H1 (cell line): ENCODE data around the gene DOCK8. TPM values are rescaled to one million over a fixed set of nuclear protein-coding genes. Genes with fewer than 3 reads are reported as not detected.

ENCODE experiments used
- CTCF ChIA-PET: fragments of 300-600 bp; sonication (Branson Sonifier 250); formaldehyde crosslinking; loops from one replicate; lab custom pipeline; 2021; ENCODE audit not compliant: partially characterized antibody; lab: Charles Lee
- POLR2A ChIA-PET: fragments of 300-600 bp; sonication (Branson Sonifier 250); formaldehyde crosslinking; loops from one replicate; lab custom pipeline; 2021; ENCODE audit warnings: inconsistent platforms; ENCODE audit not compliant: partially characterized antibody; lab: Charles Lee
- DNase-seq, 2 experiments: peaks; one replicate each; pipeline versions ENCODE4 v3.0.0 to v3.0.0-alpha.2; 2010 to 2022; ENCODE audit warnings: low spot score in 2 of 2, low read depth in 1 of 2, mixed read lengths in 1 of 2
- FAIRE-seq: peaks from 2 replicates; lab custom pipeline; 2011; peaks lifted over from hg19 to GRCh38; lab: Jason Lieb, UNC
- H2AFZ ChIP-seq: 2 replicates; pipeline ENCODE4 v1.8.1; 2012; ENCODE audit warnings: low read length, inconsistent platforms
- H2AK5ac ChIP-seq: 2 replicates; pipeline ENCODE4 v1.6.1; 2013; ENCODE audit warnings: low read depth, low read length
- H2BK120ac ChIP-seq: replicated peaks from 2 replicates; pipeline ENCODE3; 2013; ENCODE audit warnings: low read depth, low read length, inconsistent platforms
- H2BK12ac ChIP-seq: 2 replicates; pipeline ENCODE4 v1.6.1; 2013; ENCODE audit warnings: low read depth, low read length
- H2BK15ac ChIP-seq: 2 replicates; pipeline ENCODE4 v1.6.1; 2013; ENCODE audit warnings: low read length
- H2BK20ac ChIP-seq: 2 replicates; pipeline ENCODE4 v1.6.1; 2013; ENCODE audit warnings: low read length
- H2BK5ac ChIP-seq: 2 replicates; pipeline ENCODE4 v1.6.1; 2013; ENCODE audit warnings: low read depth, low read length
- H3K14ac ChIP-seq: 2 replicates; pipeline ENCODE4 v1.6.1; 2013; ENCODE audit warnings: inconsistent platforms; ENCODE audit not compliant: insufficient read length
- H3K18ac ChIP-seq: 2 replicates; pipeline ENCODE4 v1.6.1; 2013; ENCODE audit warnings: low read length; ENCODE audit errors: extremely low read depth
- H3K23ac ChIP-seq: 2 replicates; pipeline ENCODE4 v1.6.1; 2013; ENCODE audit warnings: inconsistent platforms; ENCODE audit not compliant: insufficient read length
- H3K23me2 ChIP-seq: 2 replicates; pipeline ENCODE4 v1.6.1; 2013; ENCODE audit warnings: low read depth, low read length
- H3K27ac ChIP-seq: 2 replicates; pipeline ENCODE4 v1.6.1; 2011; ENCODE audit warnings: low read depth, low read length, inconsistent platforms
- H3K27me3 ChIP-seq, 4 experiments: replicated peaks in 1 of 4; 1 replicate in 1 of 4; 2 replicates in 3 of 4; pipeline versions ENCODE4 v1.6.1 to v1.8.1; 2011 to 2013; ENCODE audit warnings: low read length in 3 of 4, mild to moderate bottlenecking in 3 of 4, inconsistent platforms in 2 of 4, mixed read lengths in 2 of 4, moderate library complexity in 1 of 4; ENCODE audit not compliant: control insufficient read depth in 3 of 4, insufficient read depth in 3 of 4; ENCODE audit errors: extremely low read depth in 1 of 4
- H3K36me3 ChIP-seq, 4 experiments: 2 replicates each; pipeline versions ENCODE4 v1.6.1 to v1.8.1; 2011 to 2013; ENCODE audit warnings: mild to moderate bottlenecking in 4 of 4, low read length in 3 of 4, moderate library complexity in 2 of 4, control low read depth in 1 of 4, inconsistent platforms in 1 of 4; ENCODE audit not compliant: insufficient read depth in 4 of 4, control insufficient read depth in 2 of 4
- H3K4ac ChIP-seq: replicated peaks from 2 replicates; pipeline ENCODE3; 2013; ENCODE audit warnings: low read length, low read depth, mixed read lengths, inconsistent platforms; ENCODE audit not compliant: insufficient read length
- H3K4me1 ChIP-seq, 4 experiments: replicated peaks in 1 of 4; 1 replicate in 1 of 4; 2 replicates in 3 of 4; pipeline versions ENCODE4 v1.6.1 to v1.8.1; 2011 to 2013; ENCODE audit warnings: low read length in 3 of 4, inconsistent platforms in 2 of 4, mixed read lengths in 1 of 4; ENCODE audit not compliant: insufficient read depth in 4 of 4, control insufficient read depth in 3 of 4
- H3K4me2 ChIP-seq, 2 experiments: 2 replicates each; pipeline versions ENCODE4 v1.6.1 to v1.8.1; 2011 to 2013; ENCODE audit warnings: low read depth in 2 of 2, low read length in 2 of 2, control low read depth in 1 of 2, inconsistent platforms in 1 of 2, mild to moderate bottlenecking in 1 of 2; ENCODE audit not compliant: insufficient read depth in 1 of 2
- H3K4me3 ChIP-seq, 4 experiments: fragments of 200-600, 300-600 bp in 1 of 4; sonication (generic), shearing (Covaris generic), sonication (Bioruptor Twin) in 1 of 4; 2 replicates each; pipeline versions ENCODE4 v1.5.1 to v1.8.1; 2011 to 2016; ENCODE audit warnings: low read length in 4 of 4, low read depth in 3 of 4, control low read depth in 2 of 4, inconsistent platforms in 2 of 4, mild to moderate bottlenecking in 2 of 4, mixed read lengths in 1 of 4, moderate library complexity in 1 of 4; ENCODE audit not compliant: insufficient read depth in 2 of 4; ENCODE audit errors: extremely low read depth in 1 of 4
- H3K56ac ChIP-seq: replicated peaks from 2 replicates; pipeline ENCODE3; 2013; ENCODE audit warnings: low read depth, mild to moderate bottlenecking, mixed read lengths, low read length, inconsistent platforms; ENCODE audit not compliant: insufficient read length
- H3K79me1 ChIP-seq: 2 replicates; pipeline ENCODE4 v1.6.1; 2013; ENCODE audit warnings: low read depth, low read length, control low read depth
- H3K79me2 ChIP-seq, 2 experiments: 2 replicates each; pipeline versions ENCODE4 v1.6.1 to v1.8.1; 2012 to 2013; ENCODE audit warnings: low read length in 2 of 2, mild to moderate bottlenecking in 2 of 2, inconsistent platforms in 1 of 2; ENCODE audit not compliant: insufficient read depth in 2 of 2, control insufficient read depth in 1 of 2
- H3K9ac ChIP-seq, 4 experiments: replicated peaks in 1 of 4; 1 replicate in 1 of 4; 2 replicates in 3 of 4; pipeline versions ENCODE4 v1.6.1 to v1.8.1; 2011 to 2013; ENCODE audit warnings: low read depth in 3 of 4, low read length in 3 of 4, control low read depth in 2 of 4, mild to moderate bottlenecking in 2 of 4, moderate library complexity in 2 of 4, inconsistent platforms in 1 of 4; ENCODE audit errors: extremely low read depth in 1 of 4
- H3K9me3 ChIP-seq, 2 experiments: 2 replicates each; pipeline versions ENCODE4 v1.6.1 to v1.8.1; 2012 to 2013; ENCODE audit warnings: mild to moderate bottlenecking in 2 of 2, moderate library complexity in 2 of 2, control low read depth in 1 of 2, inconsistent platforms in 1 of 2, low read depth in 1 of 2, low read length in 1 of 2, mixed read lengths in 1 of 2; ENCODE audit not compliant: insufficient read depth in 2 of 2
- H4K20me1 ChIP-seq, 2 experiments: replicated peaks in 1 of 2; 2 replicates each; pipeline versions ENCODE3 to v1.8.1; 2011 to 2013; ENCODE audit warnings: inconsistent platforms in 2 of 2, low read length in 2 of 2, mild to moderate bottlenecking in 1 of 2; ENCODE audit not compliant: insufficient read depth in 2 of 2, control insufficient read depth in 1 of 2
- H4K5ac ChIP-seq: 2 replicates; pipeline ENCODE4 v1.6.1; 2013; ENCODE audit warnings: low read length, low read depth, mixed read lengths, inconsistent platforms; ENCODE audit not compliant: insufficient read length
- H4K8ac ChIP-seq: 2 replicates; pipeline ENCODE4 v1.8.0; 2013; ENCODE audit warnings: mild to moderate bottlenecking, moderate library complexity, low read length, inconsistent platforms; ENCODE audit not compliant: insufficient read depth; ENCODE audit errors: extremely low read depth
- H4K91ac ChIP-seq: replicated peaks from 2 replicates; pipeline ENCODE3; 2013; ENCODE audit warnings: low read length, mixed read lengths, inconsistent platforms; ENCODE audit not compliant: insufficient read length
- ASH2L ChIP-seq: fragments of 200-600, 300-600 bp; sonication (generic); IDR thresholded peaks from one replicate; pipeline ENCODE4 v1.7.1; 2017; ENCODE audit warnings: low read length
- BACH1 ChIP-seq: IDR thresholded peaks from 2 replicates; pipeline ENCODE4 v1.6.1; 2012; ENCODE audit warnings: low read length, improper control_type of control experiment
- KDM4A ChIP-seq: IDR thresholded peaks from one replicate; pipeline ENCODE4 v1.7.1; 2012; ENCODE audit warnings: low read depth, mild to moderate bottlenecking, moderate library complexity, low read length, inconsistent platforms; ENCODE audit not compliant: severe bottlenecking
- MAFK ChIP-seq: IDR thresholded peaks from 2 replicates; pipeline ENCODE4 v1.6.1; 2012; ENCODE audit warnings: low read depth, mild to moderate bottlenecking, improper control_type of control experiment, low read length
- PHF8 ChIP-seq: fragments of 200-600 bp; sonication (generic); conservative IDR thresholded peaks from 2 replicates; pipeline ENCODE4 v1.7.1; 2012; ENCODE audit warnings: low read depth, mild to moderate bottlenecking, inconsistent platforms, low read length, moderate library complexity
- POLR2AphosphoS5 ChIP-seq: IDR thresholded peaks from 2 replicates; pipeline ENCODE4 v1.6.1; 2011; ENCODE audit warnings: low read depth, low read length
- RFX5 ChIP-seq: IDR thresholded peaks from 2 replicates; pipeline ENCODE4 v1.6.1; 2011; ENCODE audit warnings: low read depth, low read length, improper control_type of control experiment, borderline replicate concordance
- SAP30 ChIP-seq: fragments of 300-600 bp; sonication (generic); IDR thresholded peaks from 2 replicates; pipeline ENCODE4 v1.7.1; 2012; ENCODE audit warnings: low read length, moderate library complexity, mild to moderate bottlenecking, inconsistent platforms; ENCODE audit not compliant: insufficient read depth, insufficient replicate concordance
- SP2 ChIP-seq: IDR thresholded peaks from 2 replicates; pipeline ENCODE4 v1.6.1; 2012; ENCODE audit warnings: mild to moderate bottlenecking, low read length, inconsistent platforms
- SP4 ChIP-seq: IDR thresholded peaks from 2 replicates; pipeline ENCODE4 v1.6.1; 2012; ENCODE audit warnings: low read length, inconsistent platforms
- TBP ChIP-seq: IDR thresholded peaks from 2 replicates; pipeline ENCODE4 v1.6.1; 2011; ENCODE audit warnings: low read depth, low read length, improper control_type of control experiment
- TEAD4 ChIP-seq: IDR thresholded peaks from 2 replicates; pipeline ENCODE4 v1.6.1; 2012; ENCODE audit warnings: low read depth, low read length, inconsistent platforms, mixed read lengths
- ZNF274 ChIP-seq: IDR thresholded peaks from 2 replicates; pipeline ENCODE4 v1.7.0; 2012; ENCODE audit warnings: low read length, borderline replicate concordance; ENCODE audit errors: extremely low read depth
- WGBS, 2 experiments: shearing (Covaris generic) in 1 of 2; methylation state at CpG; one replicate each; pipeline versions ENCODE4 v1.1.6 to v1.1.7; 2013 to 2015; ENCODE audit warnings: low lambda C conversion rate in 2 of 2, mixed read lengths in 2 of 2, inconsistent platforms in 1 of 2, low coverage in 1 of 2, missing lambda C conversion rate in 1 of 2; ENCODE audit not compliant: insufficient replicate concordance in 2 of 2, insufficient coverage in 1 of 2, insufficient read length in 1 of 2; ENCODE audit errors: extremely low coverage in 1 of 2, missing lambda C conversion rate in 1 of 2; 5-methylcytosine and 5-hydroxymethylcytosine counted together
- polyA plus RNA-seq, 7 experiments: library from polyadenylated mRNA; depleted of rRNA in 3 of 7; stranded (reverse) in 5 of 7; unstranded in 2 of 7; fragments of >200 nt in 5 of 7; fragments of 200-250 nt in 2 of 7; gene quantifications; 1 replicate in 5 of 7; 2 replicates in 1 of 7; 4 replicates in 1 of 7; pipeline versions ENCODE4 v1.2.1 to v1.2.3, GENCODE V29; 2011 to 2013; ENCODE audit warnings: missing spikeins in 2 of 7, mixed read lengths in 2 of 7
- total RNA-seq: library from RNA; stranded (reverse); fragmentation: NEBNext Ultra II Directional; extraction: Animal tissue kit (Norgen Biotek cat#: 25700); gene quantifications from 2 replicates; pipeline ENCODE4 v1.2.1, GENCODE V29; 2021

The DOCK8 gene
- total and polyA plus RNA-seq, 2 of the 8 experiments (the other 6 are each of a cell fraction or from before 2014, with no cell fraction given): 0.57 to 2.0 TPM

DNA sequence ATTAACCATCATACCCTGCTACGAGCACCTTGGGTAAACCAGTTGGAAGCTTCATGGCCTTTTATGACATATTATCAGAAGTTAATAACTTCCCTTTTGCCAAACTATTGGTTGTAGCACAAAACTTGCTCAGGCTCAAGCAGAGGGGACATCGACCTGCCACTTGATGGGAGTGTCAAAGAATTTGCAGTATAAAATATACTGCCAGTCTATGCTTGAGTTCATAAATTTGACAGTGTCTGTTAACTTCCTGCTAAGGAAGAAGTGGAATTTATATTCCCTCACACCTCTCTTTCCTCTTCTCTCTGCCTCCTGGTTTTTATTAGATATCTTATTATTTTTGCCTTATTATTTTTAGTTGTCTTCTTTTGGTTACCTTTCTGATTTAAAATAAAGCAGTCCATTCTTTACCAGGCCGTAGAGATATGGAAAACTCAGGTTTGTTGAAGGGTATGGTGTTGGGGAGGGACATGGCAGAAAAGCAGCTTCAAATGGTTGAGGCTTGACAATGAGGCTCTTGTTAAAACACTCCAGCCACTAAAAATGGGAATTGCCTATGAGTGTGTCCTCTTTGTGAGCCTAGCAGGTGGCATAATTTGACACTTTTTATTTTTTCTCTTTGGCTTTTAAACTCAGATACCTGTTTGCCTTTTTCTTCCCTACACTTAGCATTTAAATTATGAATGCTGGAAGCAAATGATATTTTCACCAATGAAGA lies 298.0 kb downstream of the DOCK8 start:
- Histone ChIP-seq H3K79me1 (no peaks in the 10 kb centered on the region; the same call in 1 of the 2 replicates), H3K9ac (no peak overlapping the region; a peak in 1 of 7 replicates), H2AFZ (no peak overlapping the region), H2BK120ac (no peak overlapping the region), H3K56ac (no peak overlapping the region), H3K36me3 (no peaks in the 10 kb centered on the region), H3K9me3 (no peaks in the 10 kb centered on the region)
- TF ChIP-seq ASH2L (no peak), SAP30 (no peak), PHF8 (no peak), SP2 (no peak), POLR2AphosphoS5 (no peak), TEAD4 (no peak), SP4 (no peak), ZNF274 (no peak), BACH1 (no peak), RFX5 (no peak), MAFK (no peak), TBP (no peak), KDM4A (no peak)
- TF ChIP-seq, all 59 proteins: peak for 0
- Histone ChIP-seq H3K4me3 (no peak overlapping the region), H3K14ac (no peak overlapping the region), H2BK15ac (no peak overlapping the region), H3K27ac (no peak overlapping the region), H2BK20ac (no peak overlapping the region), H3K4me2 (no peak overlapping the region), H2BK12ac (no peak overlapping the region), H4K91ac (no peak overlapping the region), H3K4me1 (peaks cover 0 to 3% (median 1%) of the 10 kb centered on the region in 4 experiments; a peak in 3 of 7 replicates), H3K27me3 (no peaks in the 10 kb centered on the region), H4K5ac (no peak overlapping the region), H2BK5ac (no peak overlapping the region), H3K79me2 (peaks cover 4 to 83% of the 10 kb centered on the region in 2 experiments), H3K4ac (no peak overlapping the region), H4K20me1 (peaks cover 0 to 7% of the 10 kb centered on the region in 2 experiments), H2AK5ac (no peak overlapping the region), H3K23me2 (no peaks in the 10 kb centered on the region), H4K8ac (no peak overlapping the region), H3K23ac (no peak overlapping the region), H3K18ac (no peak overlapping the region)
- no peak for DNase-seq
- WGBS, 2 experiments: 86% methylated on average over 3 of the region's 3 CpGs; no CpG with 5 or more reads in 1 of the 2 experiments
- ChIA-PET CTCF (interaction anchor here (0.8 kb wide), 1 partner anchor 100 kb away, joined by 3 read pairs; no protein-coding TSS in a partner anchor), POLR2A (no interaction called here)
- FAIRE-seq: no peak
